A673 (cell line): Measurements from ENCODE around the gene AVPR2.

Experiments used
- CTCF ChIP-seq: fragments of 300-800, 200-600 bp; sonication (generic); conservative IDR thresholded peaks from 2 replicates; pipeline ENCODE4 v1.5.1; 2017; ENCODE audit warnings: low read depth, mild to moderate bottlenecking, antibody characterized with exemption, low read length, moderate library complexity, mixed read lengths
- EZH2 ChIP-seq: fragments of 200-600 bp; sonication (generic); IDR thresholded peaks from 2 replicates; pipeline ENCODE4 v1.6.1; 2017; ENCODE audit warnings: borderline replicate concordance, low read depth, mild to moderate bottlenecking, mixed read lengths, antibody characterized with exemption, low read length; ENCODE audit not compliant: poor library complexity, severe bottlenecking

- no peak for TF ChIP-seq CTCF
- no peak for TF ChIP-seq EZH2
Measured at GRCh38 chrX:153876112-153876491, 28.4 kb upstream of the AVPR2 start.
